GM23338 (cell line): Measurements from ENCODE around the gene C4A. TPM values are rescaled to one million over a fixed set of nuclear protein-coding genes. Genes with fewer than 3 reads are reported as not detected.

ENCODE experiments used
- ATAC-seq: fragments of 200-7000 bp; cut with Tn5 transposase; 3 replicates; pipeline ENCODE4 v1.9.1; 2020
- DNase-seq: peaks from one replicate; pipeline ENCODE4 v3.0.0-alpha.2; 2015; ENCODE audit warnings: low spot score
- H2AFZ ChIP-seq: fragments of 200-600 bp; sonication (generic); 2 replicates; pipeline ENCODE4 v1.8.0; 2016; ENCODE audit warnings: antibody characterized with exemption, mild to moderate bottlenecking, moderate library complexity
- H3F3A ChIP-seq: fragments of 200-600 bp; sonication (generic); replicated peaks from 2 replicates; pipeline ENCODE4 v1.8.0; 2017; ENCODE audit warnings: antibody characterized with exemption, mixed run types, low read depth
- H3K27ac ChIP-seq: fragments of 200-600 bp; sonication (generic); 2 replicates; pipeline ENCODE4 v1.6.1; 2016; ENCODE audit warnings: low read depth
- H3K27me3 ChIP-seq: fragments of 200-600 bp; sonication (generic); 2 replicates; pipeline ENCODE4 v1.8.0; 2016; ENCODE audit warnings: mild to moderate bottlenecking, mixed run types, moderate library complexity; ENCODE audit not compliant: insufficient read depth
- H3K36me3 ChIP-seq: fragments of 200-600 bp; sonication (generic); 2 replicates; pipeline ENCODE4 v1.8.0; 2016; ENCODE audit warnings: mild to moderate bottlenecking; ENCODE audit not compliant: insufficient read depth
- H3K4me1 ChIP-seq: fragments of 200-600 bp; sonication (generic); 2 replicates; pipeline ENCODE4 v1.8.0; 2016; ENCODE audit warnings: mild to moderate bottlenecking, moderate library complexity; ENCODE audit not compliant: insufficient read depth
- H3K4me2 ChIP-seq: fragments of 200-600 bp; sonication (generic); 2 replicates; pipeline ENCODE4 v1.7.1; 2017; ENCODE audit warnings: mixed run types
- H3K4me3 ChIP-seq: fragments of 200-600 bp; sonication (generic); 2 replicates; pipeline ENCODE4 v1.6.1; 2016; ENCODE audit warnings: mixed run types
- H3K79me2 ChIP-seq: fragments of 200-600 bp; sonication (generic); replicated peaks from 2 replicates; pipeline ENCODE4 v1.8.0; 2017; ENCODE audit warnings: mild to moderate bottlenecking; ENCODE audit not compliant: insufficient read depth
- H3K9me2 ChIP-seq: fragments of 200-600 bp; sonication (generic); 2 replicates; pipeline ENCODE4 v1.8.0; 2017; ENCODE audit not compliant: insufficient read depth
- H4K20me1 ChIP-seq: fragments of 200-600 bp; sonication (generic); replicated peaks from 2 replicates; pipeline ENCODE4 v1.8.0; 2017; ENCODE audit warnings: mild to moderate bottlenecking; ENCODE audit not compliant: insufficient read depth
- H3K27ac Mint-ChIP-seq: 2 replicates; pipeline ENCODE4 v1.8.0; 2020; ENCODE audit warnings: inconsistent platforms, mild to moderate bottlenecking, moderate library complexity, mixed read lengths
- H3K27me3 Mint-ChIP-seq: 3 replicates; pipeline ENCODE4 v1.8.0; 2022; ENCODE audit warnings: low read depth, mild to moderate bottlenecking, moderate library complexity, mixed read lengths, inconsistent platforms; ENCODE audit not compliant: insufficient read depth, poor library complexity
- H3K36me3 Mint-ChIP-seq: 3 replicates; pipeline ENCODE4 v1.8.0; 2021; ENCODE audit warnings: low read depth, mild to moderate bottlenecking, inconsistent platforms, moderate library complexity, mixed read lengths
- H3K4me1 Mint-ChIP-seq: 3 replicates; pipeline ENCODE4 v1.8.0; 2020; ENCODE audit warnings: mild to moderate bottlenecking, inconsistent platforms, mixed read lengths
- H3K4me3 Mint-ChIP-seq: 3 replicates; pipeline ENCODE4 v1.8.0; 2021; ENCODE audit warnings: moderate library complexity, mild to moderate bottlenecking, inconsistent platforms, mixed read lengths
- H3K9me3 Mint-ChIP-seq: 3 replicates; pipeline ENCODE4 v1.8.0; 2020; ENCODE audit warnings: moderate library complexity, mild to moderate bottlenecking, inconsistent platforms, mixed read lengths
- ETS1 ChIP-seq: IDR thresholded peaks from 2 replicates; pipeline ENCODE4 v1.6.1; 2016; ENCODE audit warnings: antibody characterized with exemption
- JUNB ChIP-seq: IDR thresholded peaks from one replicate; pipeline ENCODE4 v1.6.1; 2016; ENCODE audit warnings: antibody characterized with exemption; ENCODE audit not compliant: unreplicated experiment
- NANOG ChIP-seq: IDR thresholded peaks from 2 replicates; pipeline ENCODE4 v1.6.1; 2016; ENCODE audit warnings: antibody characterized with exemption, borderline replicate concordance
- STAT1 ChIP-seq: IDR thresholded peaks from one replicate; pipeline ENCODE4 v1.6.1; 2016; ENCODE audit warnings: antibody characterized with exemption; ENCODE audit not compliant: unreplicated experiment
- ZNF331 ChIP-seq: fragments of 250-450 bp; sonication (Bioruptor Pico); IDR thresholded peaks from 2 replicates; pipeline ENCODE4 v1.5.0; 2020; ENCODE audit warnings: low read depth, mild to moderate bottlenecking, moderate library complexity
- ZNF462 ChIP-seq: fragments of 250-450 bp; sonication (Bioruptor Pico); IDR thresholded peaks from 2 replicates; pipeline ENCODE4 v1.5.0; 2020; ENCODE audit warnings: mild to moderate bottlenecking, moderate library complexity
- polyA plus RNA-seq: library from polyadenylated mRNA; unstranded; fragments of >200 nt; fragmentation: Nextera tagmentation; extraction: Ambion mirVana; gene quantifications from 2 replicates; pipeline ENCODE4 v1.2.1, GENCODE V29; 2016
- total RNA-seq: library from RNA; depleted of rRNA; stranded (reverse); fragments of >200 nt; shearing (Covaris generic); gene quantifications from 2 replicates; pipeline ENCODE4 v1.2.3, GENCODE V29; 2014

The C4A gene
- total and polyA plus RNA-seq, 2 experiments from 2014 or later = 0.48 to 0.97 TPM

- no peak for TF ChIP-seq ZNF462 (CRISPR knock-in tag)
- TF ChIP-seq NANOG = no peak
- no peak for TF ChIP-seq ETS1
- no peak for TF ChIP-seq JUNB
Measured at GRCh38 chr6:31948753-31949413, 33.0 kb upstream of the C4A start (continued).

- no peak overlapping the region for H2AFZ ChIP-seq
- no peaks in the 10 kb centered on the region; the same call in 1 of the 2 replicates for H4K20me1 ChIP-seq
- no peak for DNase-seq
- H3K4me2 ChIP-seq = no peak overlapping the region
- H3K9me2 ChIP-seq = no peaks in the 10 kb centered on the region
- peaks cover 6% of the 10 kb centered on the region; the same call in 1 of the 2 replicates for H3K36me3 ChIP-seq
- H3F3A ChIP-seq = 0 out of 2 replicates have a peak, but pooled peaks cover 6% of the 10 kb centered on the region
- H3K79me2 ChIP-seq = no peaks in the 10 kb centered on the region
- H3K27me3 ChIP-seq = no peaks in the 10 kb centered on the region
- Mint-ChIP-seq H3K9me3 (peaks cover 3% of the 10 kb centered on the region; the same call in 1 of the 3 replicates), H3K27ac (no peak overlapping the region), H3K4me3 (no peak overlapping the region; the same call in 2 of the 3 replicates), H3K27me3 (peaks cover 16% of the 10 kb centered on the region), H3K4me1 (no peaks in the 10 kb centered on the region; the same call in 1 of the 3 replicates), H3K36me3 (peaks cover 28% of the 10 kb centered on the region)
- H3K4me1 ChIP-seq = no peaks in the 10 kb centered on the region
- ATAC-seq = no peak
- H3K4me3 ChIP-seq = no peak overlapping the region
- H3K27ac ChIP-seq = no peak overlapping the region
- TF ChIP-seq ZNF462 (CRISPR knock-in tag) = no peak
- no peak for TF ChIP-seq ZNF331 (CRISPR knock-in tag)
- TF ChIP-seq STAT1 = no peak
Measured at GRCh38 chr6:31949926-31950548, 31.8 kb upstream of the C4A start.
